GM12864 (cell line): Measurements from ENCODE around the gene SNAI1.
"Not testable (repeated sequence)": the region's sequence is repeated elsewhere in the genome, so short reads cannot be mapped to it uniquely, and the experiment has no call there.

Source experiments
- DNase-seq: peaks from one replicate; pipeline ENCODE4 v3.0.0-alpha.2; 2011; ENCODE audit warnings: low read depth
- H3K4me3 ChIP-seq: 2 replicates; pipeline ENCODE4 v1.5.1; 2011; ENCODE audit warnings: mild to moderate bottlenecking, low read depth, low read length, control low read depth
- CTCF ChIP-seq: IDR thresholded peaks from 2 replicates; pipeline ENCODE4 v1.5.1; 2011; ENCODE audit warnings: low read depth, mild to moderate bottlenecking, moderate library complexity, low read length, control low read depth, inconsistent platforms; ENCODE audit errors: missing control alignments

SNAI1 gene

GRCh38 chr20:49987015-49987867 is 4.5 kb downstream of the SNAI1 start:
- no peak overlapping the region for H3K4me3 ChIP-seq
- no peak for TF ChIP-seq CTCF
- no peak for DNase-seq

- no peak for DNase-seq
- TF ChIP-seq CTCF = no peak
- no peak overlapping the region for H3K4me3 ChIP-seq
Measured at GRCh38 chr20:49987868-49988690, 5.3 kb downstream of the SNAI1 start.

GRCh38 chr20:49989234-49990065 is 6.7 kb downstream of the SNAI1 start:
- H3K4me3 ChIP-seq = no peak overlapping the region
- TF ChIP-seq CTCF = no peak
- DNase-seq = no peak

- TF ChIP-seq CTCF = no peak
- DNase-seq = no peak
- no peak overlapping the region for H3K4me3 ChIP-seq
Measured at GRCh38 chr20:49990271-49990720, 7.5 kb downstream of the SNAI1 start.

GRCh38 chr20:49993301-49993751 is 10.5 kb downstream of the SNAI1 start:
- H3K4me3 ChIP-seq = no peak overlapping the region
- TF ChIP-seq CTCF = no peak
- no peak for DNase-seq

- no peak for DNase-seq
- no peak overlapping the region for H3K4me3 ChIP-seq
- TF ChIP-seq CTCF = no peak
Measured at GRCh38 chr20:49995586-49995985, 12.8 kb downstream of the SNAI1 start.

- H3K4me3 ChIP-seq, DNase-seq: not testable (repeated sequence)
Measured at GRCh38 chr20:49998478-49999188, 15.9 kb downstream of the SNAI1 start.
